Activated T-cell treated with anti-CD3 and anti-CD28 coated beads, Interleukin-2, amount 50 U/mL, for 72 hours (primary cell): Measurements from ENCODE around the gene DOK3. TPM values are rescaled to one million over a fixed set of nuclear protein-coding genes. Genes with fewer than 3 reads are reported as not detected.
A peak's percentile ranks its signal among the peaks of the same experiment; 100 is the strongest.
"Not testable (repeated sequence)": the region's sequence is repeated elsewhere in the genome, so short reads cannot be mapped to it uniquely, and the experiment has no call there.

ENCODE experiments used
- ATAC-seq, 2 donors: fragments of 150-1000 bp; cut with Tn5 transposase; replicated peaks in 1 of 2; 2 replicates each; pipeline ENCODE4 v1.10.0; 2021; ENCODE audit warnings: moderate library complexity in 2 of 2, mild to moderate bottlenecking in 1 of 2
- DNase-seq, 2 donors: peaks; one replicate each; pipeline ENCODE4 v3.0.0; 2021 to 2022; ENCODE audit warnings: mixed read lengths in 1 of 2
- H3K27ac Mint-ChIP-seq: one replicate; pipeline ENCODE4 v1.8.0; 2022; ENCODE audit warnings: mild to moderate bottlenecking, moderate library complexity, mixed read lengths
- H3K27me3 Mint-ChIP-seq: one replicate; pipeline ENCODE4 v1.8.0; 2022; ENCODE audit warnings: low read depth, mixed read lengths
- H3K36me3 Mint-ChIP-seq, 2 donors: one replicate each; pipeline ENCODE4 v1.8.0; 2022; ENCODE audit warnings: mixed read lengths in 2 of 2, mild to moderate bottlenecking in 1 of 2; ENCODE audit not compliant: insufficient read depth in 2 of 2
- H3K4me1 Mint-ChIP-seq: one replicate; pipeline ENCODE4 v1.8.0; 2022; ENCODE audit warnings: low read depth, mixed read lengths
- H3K4me3 Mint-ChIP-seq, 2 donors: one replicate each; pipeline ENCODE4 v1.8.0; 2022; ENCODE audit warnings: mild to moderate bottlenecking in 2 of 2, mixed read lengths in 2 of 2, moderate library complexity in 2 of 2
- H3K9me3 Mint-ChIP-seq, 2 donors: one replicate each; pipeline ENCODE4 v1.8.0; 2022; ENCODE audit warnings: mixed read lengths in 2 of 2
- total RNA-seq, 2 donors: library from RNA; stranded (reverse); gene quantifications; one replicate each; pipeline ENCODE4 v1.2.3, GENCODE V29; 2022

Gene DOK3
- total RNA-seq, 2 donors from 2014 or later, result 4.0 to 5.7 TPM

- not testable (repeated sequence) for DNase-seq, H3K27me3 Mint-ChIP-seq, H3K9me3 Mint-ChIP-seq, H3K36me3 Mint-ChIP-seq, H3K27ac Mint-ChIP-seq, ATAC-seq, H3K4me1 Mint-ChIP-seq, H3K4me3 Mint-ChIP-seq
Measured at GRCh38 chr5:177485753-177486152, 23.9 kb downstream of the DOK3 start.

- peaks cover 0 to 3% of the 10 kb centered on the region in 2 donors for H3K36me3 Mint-ChIP-seq
- no peak overlapping the region for H3K4me3 Mint-ChIP-seq
- no peak for ATAC-seq
- no peak overlapping the region for H3K27ac Mint-ChIP-seq
- H3K9me3 Mint-ChIP-seq, result no peaks in the 10 kb centered on the region
- H3K4me1 Mint-ChIP-seq, result peaks cover 11% of the 10 kb centered on the region
- no peaks in the 10 kb centered on the region for H3K27me3 Mint-ChIP-seq
- no peak for DNase-seq
Measured at GRCh38 chr5:177484902-177485549, 24.6 kb downstream of the DOK3 start.

GRCh38 chr5:177483994-177484901 is 25.4 kb downstream of the DOK3 start:
- Mint-ChIP-seq H3K4me3 (no peak overlapping the region), H3K9me3 (no peaks in the 10 kb centered on the region), H3K27me3 (no peaks in the 10 kb centered on the region), H3K36me3 (peaks cover 0 to 1% of the 10 kb centered on the region in 2 donors), H3K4me1 (peaks cover 19% of the 10 kb centered on the region), H3K27ac (no peak overlapping the region)
- DNase-seq (no peak), ATAC-seq (no peak)

- H3K9me3 Mint-ChIP-seq, result no peaks in the 10 kb centered on the region
- peaks cover 31% of the 10 kb centered on the region for H3K4me1 Mint-ChIP-seq
- H3K4me3 Mint-ChIP-seq, result no peak overlapping the region
- no peak for DNase-seq
- H3K27me3 Mint-ChIP-seq, result no peaks in the 10 kb centered on the region
- peak overlapping the region; percentile 36 for H3K27ac Mint-ChIP-seq
- peaks cover 2 to 5% of the 10 kb centered on the region in 2 donors for H3K36me3 Mint-ChIP-seq
- no peak for ATAC-seq
Measured at GRCh38 chr5:177483042-177483441, 26.6 kb downstream of the DOK3 start.

GRCh38 chr5:177482359-177482795 is 27.2 kb downstream of the DOK3 start:
- Mint-ChIP-seq H3K27me3 (no peaks in the 10 kb centered on the region), H3K27ac (peak overlapping the region; percentile 36), H3K36me3 (peaks cover 2 to 5% of the 10 kb centered on the region in 2 donors), H3K4me1 (peaks cover 36% of the 10 kb centered on the region), H3K9me3 (no peaks in the 10 kb centered on the region), H3K4me3 (no peak overlapping the region)
- DNase-seq (no peak), ATAC-seq (no peak)

GRCh38 chr5:177479774-177480173 is 29.9 kb downstream of the DOK3 start:
- H3K36me3 Mint-ChIP-seq, result peaks cover 2 to 5% of the 10 kb centered on the region in 2 donors
- no peaks in the 10 kb centered on the region for H3K9me3 Mint-ChIP-seq
- H3K4me3 Mint-ChIP-seq, result no peak overlapping the region
- peak overlapping the region; percentile 100 for H3K27ac Mint-ChIP-seq
- ATAC-seq, result no peak
- H3K4me1 Mint-ChIP-seq, result peaks cover 58% of the 10 kb centered on the region
- H3K27me3 Mint-ChIP-seq, result no peaks in the 10 kb centered on the region
- no peak for DNase-seq

- Mint-ChIP-seq H3K4me1 (peaks cover 66% of the 10 kb centered on the region), H3K36me3 (peaks cover 4 to 8% of the 10 kb centered on the region in 2 donors)
- peak; percentile 87 to 88 for ATAC-seq
Measured at GRCh38 chr5:177478711-177479646, 30.6 kb downstream of the DOK3 start.

GRCh38 chr5:177477701-177478477 is 31.7 kb downstream of the DOK3 start:
- H3K4me3 Mint-ChIP-seq, result peak overlapping the region in 1 of 2 donors; percentile 74
- H3K36me3 Mint-ChIP-seq, result peaks cover 4 to 7% of the 10 kb centered on the region in 2 donors
- no peak for ATAC-seq
- peaks cover 65% of the 10 kb centered on the region for H3K4me1 Mint-ChIP-seq
- no peaks in the 10 kb centered on the region for H3K9me3 Mint-ChIP-seq
- peaks cover 7% of the 10 kb centered on the region for H3K27me3 Mint-ChIP-seq
- H3K27ac Mint-ChIP-seq, result peak overlapping the region; percentile 100
- DNase-seq, result no peak

More at GRCh38 chr5:177478711-177479646, 30.6 kb downstream of the DOK3 start:
- Mint-ChIP-seq H3K9me3 (no peaks in the 10 kb centered on the region), H3K27me3 (peaks cover 5% of the 10 kb centered on the region), H3K4me3 (peak overlapping the region; percentile 60 to 74), H3K27ac (peak overlapping the region; percentile 100)
- DNase-seq, result peak; percentile 60 to 75

GRCh38 chr5:177476531-177477233 is 32.9 kb downstream of the DOK3 start:
- H3K36me3 Mint-ChIP-seq, result peaks cover 4 to 7% of the 10 kb centered on the region in 2 donors
- H3K4me3 Mint-ChIP-seq, result peak overlapping the region; percentile 33 to 38
- H3K27me3 Mint-ChIP-seq, result peaks cover 7% of the 10 kb centered on the region
- peaks cover 69% of the 10 kb centered on the region for H3K4me1 Mint-ChIP-seq
- ATAC-seq (no peak), DNase-seq (no peak)
- peak overlapping the region; percentile 10 for H3K27ac Mint-ChIP-seq
- no peaks in the 10 kb centered on the region for H3K9me3 Mint-ChIP-seq

GRCh38 chr5:177475563-177476427 is 33.8 kb downstream of the DOK3 start:
- peaks cover 4 to 7% of the 10 kb centered on the region in 2 donors for H3K36me3 Mint-ChIP-seq
- H3K4me3 Mint-ChIP-seq, result peak overlapping the region; percentile 33 to 38
- ATAC-seq, result no peak
- H3K4me1 Mint-ChIP-seq, result peaks cover 74% of the 10 kb centered on the region
- H3K27me3 Mint-ChIP-seq, result peaks cover 7% of the 10 kb centered on the region
- no peaks in the 10 kb centered on the region for H3K9me3 Mint-ChIP-seq
- no peak for DNase-seq
- peak overlapping the region; percentile 20 for H3K27ac Mint-ChIP-seq
